ENCODE data around the gene GNA14. TPM values are rescaled to one million over a fixed set of nuclear protein-coding genes. Genes with fewer than 3 reads are reported as not detected.

The GNA14 gene
- total and polyA plus RNA-seq, 2 of the 8 experiments (the other 6 are each of a cell fraction or from before 2014, with no cell fraction given) = 3.4 to 6.3 TPM

DNA sequence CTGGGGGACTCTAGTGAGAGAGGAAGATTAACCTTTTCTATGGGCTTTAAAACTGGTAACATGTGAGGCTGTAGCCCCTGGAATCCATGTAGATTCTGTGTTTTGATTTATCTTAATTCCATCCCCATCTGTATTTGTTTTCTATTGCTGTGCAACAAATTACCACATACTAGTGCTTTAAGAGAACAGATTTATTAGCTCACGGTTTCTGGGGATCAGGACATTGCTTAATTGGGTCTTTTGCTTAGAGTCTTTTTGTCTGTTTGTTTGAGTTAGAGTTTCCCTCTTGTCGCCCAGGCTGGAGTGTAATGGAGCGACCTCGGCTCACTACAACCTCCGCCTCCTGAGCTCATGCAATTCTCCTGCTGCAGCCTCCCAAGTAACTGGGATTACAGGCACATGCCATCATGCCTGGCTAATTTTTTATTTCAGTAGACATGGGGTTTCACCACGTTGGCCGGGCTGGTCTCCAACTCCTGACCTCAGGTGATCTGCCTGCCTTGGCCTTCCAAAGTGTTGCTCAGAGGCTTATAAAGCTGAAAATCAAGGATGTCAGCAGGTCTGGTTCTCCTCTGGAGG, 29.9 kb upstream of the GNA14 start (continued):
- no peak for TF ChIP-seq POLR2A (IDR thresholded peaks at IDR 0.05; ENCODE audit: control extremely low read depth in 1 of 2, low read depth in 2 of 2, low read length in 2 of 2)
- TF ChIP-seq CTBP2 (IDR thresholded peaks at IDR 0.05; ENCODE audit: borderline replicate concordance, insufficient read depth, insufficient read length, low read length) = no peak

Data from H1 (cell line).